HepG2 (cell line): ENCODE results near the gene NME7. TPM values are rescaled to one million over a fixed set of nuclear protein-coding genes. Genes with fewer than 3 reads are reported as not detected.

ENCODE experiments used
- BRCA1 ChIP-seq: sonication (generic); formaldehyde crosslinking; IDR thresholded peaks from 2 replicates; pipeline ENCODE4 v1.4.0; 2020; ENCODE audit warnings: missing genetic modification reagents
- DPF2 ChIP-seq: sonication (generic); formaldehyde crosslinking; IDR thresholded peaks from 2 replicates; pipeline ENCODE4 v1.4.0; 2020; ENCODE audit warnings: mild to moderate bottlenecking, low read depth, missing genetic modification reagents, borderline replicate concordance
- DRAP1 ChIP-seq: IDR thresholded peaks from 2 replicates; pipeline ENCODE4 v1.6.1; 2016; ENCODE audit warnings: missing genetic modification reagents, missing compliant biosample characterization
- FOXK1 ChIP-seq: sonication (generic); formaldehyde crosslinking; IDR thresholded peaks from 2 replicates; pipeline ENCODE4 v1.4.0; 2020; ENCODE audit warnings: low read depth, missing genetic modification reagents, borderline replicate concordance
- GATAD2A ChIP-seq: IDR thresholded peaks from 2 replicates; pipeline ENCODE4 v1.6.1; 2016
- HMG20B ChIP-seq: conservative IDR thresholded peaks from 2 replicates; pipeline ENCODE4 v1.6.1; 2016; ENCODE audit warnings: missing genetic modification reagents, missing compliant biosample characterization
- HMGA1 ChIP-seq: sonication (generic); formaldehyde crosslinking; conservative IDR thresholded peaks from 2 replicates; pipeline ENCODE4 v1.4.0; 2020; ENCODE audit warnings: missing genetic modification reagents
- NCOA2 ChIP-seq: sonication (generic); formaldehyde crosslinking; IDR thresholded peaks from 2 replicates; pipeline ENCODE4 v1.8.0; 2022; ENCODE audit warnings: inconsistent platforms
- SAP130 ChIP-seq: IDR thresholded peaks from 2 replicates; pipeline ENCODE4 v1.6.1; 2016; ENCODE audit warnings: low read depth
- SATB2 ChIP-seq: sonication (generic); formaldehyde crosslinking; IDR thresholded peaks from 2 replicates; pipeline ENCODE4 v1.5.0; 2020; ENCODE audit warnings: missing genetic modification reagents
- SIN3A ChIP-seq: IDR thresholded peaks from 2 replicates; pipeline ENCODE4 v1.6.1; 2011; ENCODE audit warnings: low read depth, mild to moderate bottlenecking, control low read depth, low read length, borderline replicate concordance
- XBP1 ChIP-seq: sonication (generic); formaldehyde crosslinking; IDR thresholded peaks from 2 replicates; pipeline ENCODE4 v1.5.0; 2020; ENCODE audit warnings: missing genetic modification reagents
- ZNF329 ChIP-seq: sonication (generic); formaldehyde crosslinking; IDR thresholded peaks from 2 replicates; pipeline ENCODE4 v1.9.0; 2021; ENCODE audit warnings: low read depth, mild to moderate bottlenecking, missing genetic modification reagents
- ZNF337 ChIP-seq: sonication (generic); formaldehyde crosslinking; IDR thresholded peaks from 2 replicates; pipeline ENCODE4 v1.5.1; 2020; ENCODE audit warnings: missing genetic modification reagents, low read depth, mild to moderate bottlenecking, borderline replicate concordance
- ZNF431 ChIP-seq: sonication (generic); formaldehyde crosslinking; IDR thresholded peaks from 2 replicates; pipeline ENCODE4 v1.9.0; 2022; ENCODE audit warnings: missing genetic modification reagents, low read depth, mild to moderate bottlenecking, borderline replicate concordance
- ZNF577 ChIP-seq: sonication (generic); formaldehyde crosslinking; IDR thresholded peaks from 2 replicates; pipeline ENCODE4 v1.4.0; 2020; ENCODE audit warnings: mild to moderate bottlenecking, low read depth, missing genetic modification reagents, borderline replicate concordance
- ZNF7 ChIP-seq: IDR thresholded peaks from 2 replicates; pipeline ENCODE4 v1.6.1; 2016; ENCODE audit warnings: missing biosample characterization, missing genetic modification reagents
- ZNF83 ChIP-seq: sonication (generic); formaldehyde crosslinking; IDR thresholded peaks from 2 replicates; pipeline ENCODE4 v1.4.0; 2020; ENCODE audit warnings: missing genetic modification reagents, mild to moderate bottlenecking, borderline replicate concordance
- ZSCAN22 ChIP-seq: sonication (generic); formaldehyde crosslinking; IDR thresholded peaks from 2 replicates; pipeline ENCODE4 v1.4.0; 2020; ENCODE audit warnings: mild to moderate bottlenecking, missing genetic modification reagents
- polyA plus RNA-seq, 8 experiments: library from polyadenylated mRNA; depleted of rRNA in 3 of 8; stranded (reverse) in 7 of 8; unstranded in 1 of 8; fragments of >200 nt; fragmentation: Illumina TruSeq in 4 of 8; extraction: Trizol in 4 of 8; gene quantifications; 2 replicates each; pipeline versions ENCODE4 v1.2.1 to v1.2.3, GENCODE V29; 2011 to 2016; ENCODE audit warnings: low read depth in 4 of 8, missing spikeins in 1 of 8, mixed read lengths in 1 of 8; ENCODE audit not compliant: insufficient read depth in 1 of 8
- total RNA-seq, 5 experiments: library from RNA; depleted of rRNA; stranded (reverse); fragments of >200 nt; fragmentation: Illumina TruSeq; extraction: Trizol; gene quantifications; 2 replicates each; pipeline ENCODE4 v1.2.3, GENCODE V29; 2016; ENCODE audit warnings: low read depth in 1 of 5
- TF ChIP-seq, protein P1 (sequence below): sonication (generic); formaldehyde crosslinking; IDR thresholded peaks from 2 replicates; pipeline ENCODE4 v1.5.0; 2020; ENCODE audit warnings: mild to moderate bottlenecking, missing genetic modification reagents, borderline replicate concordance
- TF ChIP-seq, protein P2 (sequence below): sonication (generic); formaldehyde crosslinking; conservative IDR thresholded peaks from 2 replicates; pipeline ENCODE4 v1.4.0; 2020; ENCODE audit warnings: missing genetic modification reagents

The NME7 gene
- total and polyA plus RNA-seq, 2 of the 13 experiments (the other 11 are each of a cell fraction or from before 2014, with no cell fraction given): 9.4 to 22.5 TPM

- TF ChIP-seq, protein P1, sequence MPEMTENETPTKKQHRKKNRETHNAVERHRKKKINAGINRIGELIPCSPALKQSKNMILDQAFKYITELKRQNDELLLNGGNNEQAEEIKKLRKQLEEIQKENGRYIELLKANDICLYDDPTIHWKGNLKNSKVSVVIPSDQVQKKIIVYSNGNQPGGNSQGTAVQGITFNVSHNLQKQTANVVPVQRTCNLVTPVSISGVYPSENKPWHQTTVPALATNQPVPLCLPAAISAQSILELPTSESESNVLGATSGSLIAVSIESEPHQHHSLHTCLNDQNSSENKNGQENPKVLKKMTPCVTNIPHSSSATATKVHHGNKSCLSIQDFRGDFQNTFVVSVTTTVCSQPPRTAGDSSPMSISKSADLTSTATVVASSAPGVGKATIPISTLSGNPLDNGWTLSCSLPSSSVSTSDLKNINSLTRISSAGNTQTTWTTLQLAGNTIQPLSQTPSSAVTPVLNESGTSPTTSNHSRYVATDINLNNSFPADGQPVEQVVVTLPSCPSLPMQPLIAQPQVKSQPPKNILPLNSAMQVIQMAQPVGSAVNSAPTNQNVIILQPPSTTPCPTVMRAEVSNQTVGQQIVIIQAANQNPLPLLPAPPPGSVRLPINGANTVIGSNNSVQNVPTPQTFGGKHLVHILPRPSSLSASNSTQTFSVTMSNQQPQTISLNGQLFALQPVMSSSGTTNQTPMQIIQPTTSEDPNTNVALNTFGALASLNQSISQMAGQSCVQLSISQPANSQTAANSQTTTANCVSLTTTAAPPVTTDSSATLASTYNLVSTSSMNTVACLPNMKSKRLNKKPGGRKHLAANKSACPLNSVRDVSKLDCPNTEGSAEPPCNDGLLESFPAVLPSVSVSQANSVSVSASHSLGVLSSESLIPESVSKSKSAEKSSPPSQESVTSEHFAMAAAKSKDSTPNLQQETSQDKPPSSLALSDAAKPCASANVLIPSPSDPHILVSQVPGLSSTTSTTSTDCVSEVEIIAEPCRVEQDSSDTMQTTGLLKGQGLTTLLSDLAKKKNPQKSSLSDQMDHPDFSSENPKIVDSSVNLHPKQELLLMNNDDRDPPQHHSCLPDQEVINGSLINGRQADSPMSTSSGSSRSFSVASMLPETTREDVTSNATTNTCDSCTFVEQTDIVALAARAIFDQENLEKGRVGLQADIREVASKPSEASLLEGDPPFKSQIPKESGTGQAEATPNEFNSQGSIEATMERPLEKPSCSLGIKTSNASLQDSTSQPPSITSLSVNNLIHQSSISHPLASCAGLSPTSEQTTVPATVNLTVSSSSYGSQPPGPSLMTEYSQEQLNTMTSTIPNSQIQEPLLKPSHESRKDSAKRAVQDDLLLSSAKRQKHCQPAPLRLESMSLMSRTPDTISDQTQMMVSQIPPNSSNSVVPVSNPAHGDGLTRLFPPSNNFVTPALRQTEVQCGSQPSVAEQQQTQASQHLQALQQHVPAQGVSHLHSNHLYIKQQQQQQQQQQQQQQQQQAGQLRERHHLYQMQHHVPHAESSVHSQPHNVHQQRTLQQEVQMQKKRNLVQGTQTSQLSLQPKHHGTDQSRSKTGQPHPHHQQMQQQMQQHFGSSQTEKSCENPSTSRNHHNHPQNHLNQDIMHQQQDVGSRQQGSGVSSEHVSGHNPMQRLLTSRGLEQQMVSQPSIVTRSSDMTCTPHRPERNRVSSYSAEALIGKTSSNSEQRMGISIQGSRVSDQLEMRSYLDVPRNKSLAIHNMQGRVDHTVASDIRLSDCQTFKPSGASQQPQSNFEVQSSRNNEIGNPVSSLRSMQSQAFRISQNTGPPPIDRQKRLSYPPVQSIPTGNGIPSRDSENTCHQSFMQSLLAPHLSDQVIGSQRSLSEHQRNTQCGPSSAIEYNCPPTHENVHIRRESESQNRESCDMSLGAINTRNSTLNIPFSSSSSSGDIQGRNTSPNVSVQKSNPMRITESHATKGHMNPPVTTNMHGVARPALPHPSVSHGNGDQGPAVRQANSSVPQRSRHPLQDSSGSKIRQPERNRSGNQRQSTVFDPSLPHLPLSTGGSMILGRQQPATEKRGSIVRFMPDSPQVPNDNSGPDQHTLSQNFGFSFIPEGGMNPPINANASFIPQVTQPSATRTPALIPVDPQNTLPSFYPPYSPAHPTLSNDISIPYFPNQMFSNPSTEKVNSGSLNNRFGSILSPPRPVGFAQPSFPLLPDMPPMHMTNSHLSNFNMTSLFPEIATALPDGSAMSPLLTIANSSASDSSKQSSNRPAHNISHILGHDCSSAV (CRISPR knock-in tag): no peak
- TF ChIP-seq NCOA2 (CRISPR knock-in tag): no peak
- TF ChIP-seq XBP1 (CRISPR knock-in tag): no peak
- TF ChIP-seq GATAD2A: no peak; the same call in 1 of the 2 replicates
- TF ChIP-seq DPF2 (CRISPR knock-in tag): no peak
- TF ChIP-seq BRCA1: no peak
- TF ChIP-seq ZNF7 (CRISPR knock-in tag): no peak
- TF ChIP-seq, protein P2, sequence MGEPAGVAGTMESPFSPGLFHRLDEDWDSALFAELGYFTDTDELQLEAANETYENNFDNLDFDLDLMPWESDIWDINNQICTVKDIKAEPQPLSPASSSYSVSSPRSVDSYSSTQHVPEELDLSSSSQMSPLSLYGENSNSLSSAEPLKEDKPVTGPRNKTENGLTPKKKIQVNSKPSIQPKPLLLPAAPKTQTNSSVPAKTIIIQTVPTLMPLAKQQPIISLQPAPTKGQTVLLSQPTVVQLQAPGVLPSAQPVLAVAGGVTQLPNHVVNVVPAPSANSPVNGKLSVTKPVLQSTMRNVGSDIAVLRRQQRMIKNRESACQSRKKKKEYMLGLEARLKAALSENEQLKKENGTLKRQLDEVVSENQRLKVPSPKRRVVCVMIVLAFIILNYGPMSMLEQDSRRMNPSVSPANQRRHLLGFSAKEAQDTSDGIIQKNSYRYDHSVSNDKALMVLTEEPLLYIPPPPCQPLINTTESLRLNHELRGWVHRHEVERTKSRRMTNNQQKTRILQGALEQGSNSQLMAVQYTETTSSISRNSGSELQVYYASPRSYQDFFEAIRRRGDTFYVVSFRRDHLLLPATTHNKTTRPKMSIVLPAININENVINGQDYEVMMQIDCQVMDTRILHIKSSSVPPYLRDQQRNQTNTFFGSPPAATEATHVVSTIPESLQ (CRISPR knock-in tag): no peak
- TF ChIP-seq ZNF431 (CRISPR knock-in tag): no peak
- TF ChIP-seq HMG20B (CRISPR knock-in tag): no peak
- no peak for TF ChIP-seq ZSCAN22
- no peak for TF ChIP-seq SATB2 (CRISPR knock-in tag)
- no peak for TF ChIP-seq ZNF337 (CRISPR knock-in tag)
- TF ChIP-seq DRAP1 (CRISPR knock-in tag): no peak
- TF ChIP-seq FOXK1 (CRISPR knock-in tag): peak; percentile 50; the same call in 1 of the 2 replicates
- TF ChIP-seq SIN3A: peak; percentile 91; the same call in 1 of the 2 replicates
- no peak for TF ChIP-seq HMGA1 (CRISPR knock-in tag)
- peak; percentile 99 for TF ChIP-seq SAP130
- no peak for TF ChIP-seq ZNF83 (CRISPR knock-in tag)
- TF ChIP-seq ZNF329 (CRISPR knock-in tag): no peak
- TF ChIP-seq ZNF577 (CRISPR knock-in tag): no peak
These were observed at the start of gene NME7, which contains the start of gene BLZF1 (continued) for GRCh38 chr1:169367686-169368405.
